Liver (tissue), 9 donors: ENCODE measurements around the gene ZNRF2. TPM values are rescaled to one million over a fixed set of nuclear protein-coding genes. Genes with fewer than 3 reads are reported as not detected.

Source experiments
- DNase-seq: peaks from one replicate; pipeline ENCODE4 v3.0.0-alpha.2; 2017; ENCODE audit warnings: low spot score
- H3K27ac ChIP-seq, 2 donors: one replicate each; pipeline ENCODE4 v1.7.0; 2013; ENCODE audit warnings: inconsistent platforms in 2 of 2, low read length in 2 of 2, control low read depth in 1 of 2, low read depth in 1 of 2, mild to moderate bottlenecking in 1 of 2
- H3K27me3 ChIP-seq, 4 donors: one replicate each; pipeline versions ENCODE4 v1.6.1 to v1.7.0; 2013; ENCODE audit warnings: low read length in 3 of 4, inconsistent platforms in 1 of 4, mild to moderate bottlenecking in 1 of 4, moderate library complexity in 1 of 4; ENCODE audit not compliant: control insufficient read depth in 4 of 4, insufficient read depth in 4 of 4
- H3K36me3 ChIP-seq, 4 donors: one replicate each; pipeline versions ENCODE4 v1.6.1 to v1.7.0; 2013; ENCODE audit warnings: low read length in 3 of 4, mild to moderate bottlenecking in 3 of 4, low read depth in 1 of 4, moderate library complexity in 1 of 4; ENCODE audit not compliant: control insufficient read depth in 4 of 4, insufficient read depth in 3 of 4
- H3K4me1 ChIP-seq, 4 donors: one replicate each; pipeline versions ENCODE4 v1.6.1 to v1.7.0; 2013; ENCODE audit warnings: low read length in 3 of 4, mild to moderate bottlenecking in 3 of 4, moderate library complexity in 1 of 4; ENCODE audit not compliant: control insufficient read depth in 4 of 4, insufficient read depth in 4 of 4
- H3K4me3 ChIP-seq, 3 donors: one replicate each; pipeline versions ENCODE4 v1.6.1 to v1.7.0; 2013; ENCODE audit warnings: low read length in 3 of 3, control low read depth in 1 of 3, low read depth in 1 of 3, mild to moderate bottlenecking in 1 of 3
- H3K9ac ChIP-seq, 2 donors: one replicate each; pipeline ENCODE4 v1.7.0; 2013; ENCODE audit warnings: low read length in 2 of 2, mild to moderate bottlenecking in 2 of 2, moderate library complexity in 2 of 2, control low read depth in 1 of 2, low read depth in 1 of 2
- H3K9me3 ChIP-seq, 4 donors: one replicate each; pipeline versions ENCODE4 v1.6.1 to v1.7.0; 2013; ENCODE audit warnings: low read length in 3 of 4; ENCODE audit not compliant: control insufficient read depth in 4 of 4
- ATF3 ChIP-seq: IDR thresholded peaks from 2 replicates; pipeline ENCODE4 v1.6.1; 2016; ENCODE audit warnings: antibody characterized with exemption
- EGR1 ChIP-seq, 2 donors: IDR thresholded peaks; 2 replicates each; pipeline ENCODE4 v1.6.1; 2016 to 2018; ENCODE audit warnings: antibody characterized with exemption in 2 of 2, low read depth in 2 of 2
- FOXA1 ChIP-seq: IDR thresholded peaks from 2 replicates; pipeline ENCODE4 v1.6.1; 2016; ENCODE audit warnings: antibody characterized with exemption
- FOXA2 ChIP-seq: IDR thresholded peaks from 2 replicates; pipeline ENCODE4 v1.6.1; 2016; ENCODE audit warnings: antibody characterized with exemption
- GABPA ChIP-seq, 2 donors: IDR thresholded peaks in 1 of 2; conservative IDR thresholded peaks in 1 of 2; 2 replicates each; pipeline ENCODE4 v1.6.1; 2016; ENCODE audit warnings: antibody characterized with exemption in 2 of 2, mild to moderate bottlenecking in 1 of 2, moderate library complexity in 1 of 2
- HNF4A ChIP-seq, 2 donors: conservative IDR thresholded peaks; 2 replicates each; pipeline ENCODE4 v1.6.1; 2016; ENCODE audit warnings: antibody characterized with exemption in 2 of 2, mild to moderate bottlenecking in 2 of 2
- HNF4G ChIP-seq: IDR thresholded peaks from 2 replicates; pipeline ENCODE4 v1.6.1; 2016; ENCODE audit warnings: antibody characterized with exemption
- JUND ChIP-seq, 2 donors: IDR thresholded peaks; 2 replicates each; pipeline ENCODE4 v1.6.1; 2016; ENCODE audit warnings: antibody characterized with exemption in 2 of 2
- MAX ChIP-seq: IDR thresholded peaks from 2 replicates; pipeline ENCODE4 v1.6.1; 2016; ENCODE audit warnings: antibody characterized with exemption
- NR2F2 ChIP-seq: IDR thresholded peaks from 2 replicates; pipeline ENCODE4 v1.6.1; 2016; ENCODE audit warnings: antibody characterized with exemption
- RAD21 ChIP-seq, 2 donors: IDR thresholded peaks; 2 replicates each; pipeline ENCODE4 v1.6.1; 2016; ENCODE audit warnings: antibody characterized with exemption in 2 of 2, mild to moderate bottlenecking in 2 of 2
- REST ChIP-seq: IDR thresholded peaks from 2 replicates; pipeline ENCODE4 v1.6.1; 2016; ENCODE audit warnings: antibody characterized with exemption, mild to moderate bottlenecking
- RXRA ChIP-seq, 2 donors: IDR thresholded peaks; 2 replicates each; pipeline ENCODE4 v1.6.1; 2017 to 2018; ENCODE audit warnings: antibody characterized with exemption in 2 of 2, mild to moderate bottlenecking in 1 of 2
- SP1 ChIP-seq: IDR thresholded peaks from 2 replicates; pipeline ENCODE4 v1.6.1; 2018; ENCODE audit warnings: antibody characterized with exemption, mild to moderate bottlenecking
- TAF1 ChIP-seq: conservative IDR thresholded peaks from 2 replicates; pipeline ENCODE4 v1.6.1; 2016; ENCODE audit warnings: antibody characterized with exemption, mild to moderate bottlenecking
- YY1 ChIP-seq: IDR thresholded peaks from 2 replicates; pipeline ENCODE4 v1.6.1; 2016; ENCODE audit warnings: antibody characterized with exemption, mild to moderate bottlenecking
- polyA plus RNA-seq, 2 donors: library from polyadenylated mRNA; stranded (reverse) in 1 of 2; unstranded in 1 of 2; fragments of 200-250 nt in 1 of 2; fragments of >200 nt in 1 of 2; fragmentation: Nextera tagmentation in 1 of 2; extraction: Ambion mirVana in 1 of 2; gene quantifications; one replicate each; pipeline versions ENCODE4 v1.2.1 to v1.2.3, GENCODE V29; 2013 to 2015
- total RNA-seq, 2 donors: library from RNA; depleted of rRNA; stranded (reverse); fragments of >200 nt; gene quantifications; one replicate each; pipeline ENCODE4 v1.2.3, GENCODE V29; 2014
- TF ChIP-seq, protein P1 (sequence below): IDR thresholded peaks from 2 replicates; pipeline ENCODE4 v1.6.1; 2016; ENCODE audit warnings: antibody characterized with exemption
- TF ChIP-seq, protein P2 (sequence below): fragments of 150-350 bp; IDR thresholded peaks from 2 replicates; pipeline ENCODE4 v1.5.1; 2017; ENCODE audit warnings: improper control_type of control experiment, low read depth, low read length; ENCODE audit not compliant: missing input control
- donor health status: healthy.
- donor health status: healthy.
- donor health status: healthy.
- donor health status: healthy.
- donor health status: healthy.

The ZNRF2 gene
- total and polyA plus RNA-seq, 4 donors = 6.9 to 30.0 (median 12.7) TPM

- no peaks in the 10 kb centered on the region for H3K9me3 ChIP-seq
- no peak overlapping the region for H3K27ac ChIP-seq
- no peak for DNase-seq
- peaks cover 0 to 6% (median 0%) of the 10 kb centered on the region in 4 donors for H3K36me3 ChIP-seq
- H3K4me3 ChIP-seq = no peak overlapping the region
- H3K9ac ChIP-seq = no peak overlapping the region
- H3K4me1 ChIP-seq = no peaks in the 10 kb centered on the region
- no peaks in the 10 kb centered on the region for H3K27me3 ChIP-seq
- TF ChIP-seq, protein P1, sequence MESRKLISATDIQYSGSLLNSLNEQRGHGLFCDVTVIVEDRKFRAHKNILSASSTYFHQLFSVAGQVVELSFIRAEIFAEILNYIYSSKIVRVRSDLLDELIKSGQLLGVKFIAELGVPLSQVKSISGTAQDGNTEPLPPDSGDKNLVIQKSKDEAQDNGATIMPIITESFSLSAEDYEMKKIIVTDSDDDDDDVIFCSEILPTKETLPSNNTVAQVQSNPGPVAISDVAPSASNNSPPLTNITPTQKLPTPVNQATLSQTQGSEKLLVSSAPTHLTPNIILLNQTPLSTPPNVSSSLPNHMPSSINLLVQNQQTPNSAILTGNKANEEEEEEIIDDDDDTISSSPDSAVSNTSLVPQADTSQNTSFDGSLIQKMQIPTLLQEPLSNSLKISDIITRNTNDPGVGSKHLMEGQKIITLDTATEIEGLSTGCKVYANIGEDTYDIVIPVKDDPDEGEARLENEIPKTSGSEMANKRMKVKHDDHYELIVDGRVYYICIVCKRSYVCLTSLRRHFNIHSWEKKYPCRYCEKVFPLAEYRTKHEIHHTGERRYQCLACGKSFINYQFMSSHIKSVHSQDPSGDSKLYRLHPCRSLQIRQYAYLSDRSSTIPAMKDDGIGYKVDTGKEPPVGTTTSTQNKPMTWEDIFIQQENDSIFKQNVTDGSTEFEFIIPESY = no peak
- TF ChIP-seq FOXA2 = no peak
- no peak for TF ChIP-seq HNF4G
- no peak for TF ChIP-seq RXRA (IDR thresholded peaks at IDR 0.05)
- TF ChIP-seq MAX = no peak
- no peak for TF ChIP-seq YY1
- no peak for TF ChIP-seq EGR1 (IDR thresholded peaks at IDR 0.05; ENCODE audit: low read depth in 2 of 2)
- TF ChIP-seq RAD21 (IDR thresholded peaks at IDR 0.05) = no peak
- TF ChIP-seq, protein P2, sequence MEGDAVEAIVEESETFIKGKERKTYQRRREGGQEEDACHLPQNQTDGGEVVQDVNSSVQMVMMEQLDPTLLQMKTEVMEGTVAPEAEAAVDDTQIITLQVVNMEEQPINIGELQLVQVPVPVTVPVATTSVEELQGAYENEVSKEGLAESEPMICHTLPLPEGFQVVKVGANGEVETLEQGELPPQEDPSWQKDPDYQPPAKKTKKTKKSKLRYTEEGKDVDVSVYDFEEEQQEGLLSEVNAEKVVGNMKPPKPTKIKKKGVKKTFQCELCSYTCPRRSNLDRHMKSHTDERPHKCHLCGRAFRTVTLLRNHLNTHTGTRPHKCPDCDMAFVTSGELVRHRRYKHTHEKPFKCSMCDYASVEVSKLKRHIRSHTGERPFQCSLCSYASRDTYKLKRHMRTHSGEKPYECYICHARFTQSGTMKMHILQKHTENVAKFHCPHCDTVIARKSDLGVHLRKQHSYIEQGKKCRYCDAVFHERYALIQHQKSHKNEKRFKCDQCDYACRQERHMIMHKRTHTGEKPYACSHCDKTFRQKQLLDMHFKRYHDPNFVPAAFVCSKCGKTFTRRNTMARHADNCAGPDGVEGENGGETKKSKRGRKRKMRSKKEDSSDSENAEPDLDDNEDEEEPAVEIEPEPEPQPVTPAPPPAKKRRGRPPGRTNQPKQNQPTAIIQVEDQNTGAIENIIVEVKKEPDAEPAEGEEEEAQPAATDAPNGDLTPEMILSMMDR = no peak
- TF ChIP-seq TAF1 = no peak
- no peak for TF ChIP-seq JUND (IDR thresholded peaks at IDR 0.05)
- no peak for TF ChIP-seq FOXA1
- no peak for TF ChIP-seq REST
- TF ChIP-seq ATF3 = no peak
- no peak for TF ChIP-seq HNF4A (conservative IDR thresholded peaks at IDR 0.05)
- TF ChIP-seq NR2F2 = no peak
- no peak for TF ChIP-seq GABPA (IDR thresholded peaks at IDR 0.05 in 1 of 2, conservative IDR thresholded peaks at IDR 0.05 in 1 of 2)
- no peak for TF ChIP-seq SP1
Observed at GRCh38 chr7:30369879-30370278, 85.5 kb downstream of the ZNRF2 start.
